K562 (cell line): ENCODE data around the gene ZNF865. TPM values are rescaled to one million over a fixed set of nuclear protein-coding genes. Genes with fewer than 3 reads are reported as not detected.
A peak's percentile ranks its signal among the peaks of the same experiment; 100 is the strongest.

Experiments used
- CBX8 ChIP-seq: fragments of 200-600 bp; sonication (generic); IDR thresholded peaks from 2 replicates; pipeline ENCODE4 v1.6.1; 2012; ENCODE audit warnings: borderline replicate concordance, mixed run types, low read depth, mild to moderate bottlenecking, moderate library complexity, mixed read lengths, low read length, control low read depth, inconsistent platforms; ENCODE audit not compliant: poor library complexity, severe bottlenecking; ENCODE audit errors: extremely low read depth
- E4F1 ChIP-seq: fragments of 250-450 bp; sonication (Bioruptor Pico); IDR thresholded peaks from 2 replicates; pipeline ENCODE4 v1.5.0; 2021; ENCODE audit warnings: mild to moderate bottlenecking, borderline replicate concordance
- HCFC1 ChIP-seq: IDR thresholded peaks from 2 replicates; pipeline ENCODE4 v1.6.1; 2012; ENCODE audit warnings: low read depth, low read length, improper control_type of control experiment
- HIVEP1 ChIP-seq: fragments of 250-450 bp; sonication (Bioruptor Pico); IDR thresholded peaks from 2 replicates; pipeline ENCODE4 v1.4.0; 2020; ENCODE audit warnings: mild to moderate bottlenecking
- HOMEZ ChIP-seq: fragments of 250-450 bp; sonication (Bioruptor Pico); IDR thresholded peaks from 2 replicates; pipeline ENCODE4 v1.4.0; 2020; ENCODE audit warnings: mild to moderate bottlenecking, moderate library complexity
- MLX ChIP-seq, 2 experiments: fragments of 450-650 bp in 1 of 2; sonication (generic) in 1 of 2; formaldehyde crosslinking; conservative IDR thresholded peaks; 2 replicates each; pipeline versions ENCODE4 v1.4.0 to v1.8.1; 2020 to 2022; ENCODE audit warnings: mild to moderate bottlenecking in 1 of 2, missing genetic modification reagents in 1 of 2
- NFATC3 ChIP-seq: fragments of 450-650 bp; IDR thresholded peaks from 2 replicates; pipeline ENCODE4 v1.6.1; 2017; ENCODE audit warnings: mild to moderate bottlenecking
- SFPQ ChIP-seq: fragments of 200-400 bp; formaldehyde crosslinking; IDR thresholded peaks from 2 replicates; pipeline ENCODE4 v1.6.1; 2017; ENCODE audit warnings: mild to moderate bottlenecking, low read depth, low read length, moderate library complexity
- ZNF24 ChIP-seq: fragments of 450-650 bp; IDR thresholded peaks from 2 replicates; pipeline ENCODE4 v1.6.1; 2016
- ZNF384 ChIP-seq: IDR thresholded peaks from 2 replicates; pipeline ENCODE4 v1.6.1; 2012; ENCODE audit warnings: low read depth, low read length, improper control_type of control experiment
- ZNF830 ChIP-seq: fragments of 250-450 bp; sonication (Bioruptor Pico); IDR thresholded peaks from 2 replicates; pipeline ENCODE4 v1.5.0; 2021; ENCODE audit warnings: mild to moderate bottlenecking
- polyA plus RNA-seq, 8 experiments: library from polyadenylated mRNA; depleted of rRNA in 4 of 8; stranded (reverse) in 5 of 8; unstranded in 3 of 8; fragments of >200 nt; fragmentation: Nextera tagmentation in 2 of 8; fragmentation: Illumina TruSeq in 1 of 8; extraction: Ambion mirVana in 2 of 8; extraction: Trizol in 1 of 8; gene quantifications; 2 replicates each; pipeline versions ENCODE4 v1.2.1 to v1.2.3, GENCODE V29; 2011 to 2014; ENCODE audit warnings: inconsistent platforms in 1 of 8, missing spikeins in 1 of 8
- total RNA-seq, 7 experiments: library from RNA; depleted of rRNA in 6 of 7; stranded (reverse); fragments of >200 nt in 6 of 7; fragmentation: Illumina TruSeq in 2 of 7; extraction: Trizol in 2 of 7; gene quantifications; 2 replicates each; pipeline versions ENCODE4 v1.2.1 to v1.2.3, GENCODE V29; 2011 to 2021; ENCODE audit warnings: low replicate concordance in 1 of 7
- TF ChIP-seq, protein P1 (sequence below): fragments of 250-450 bp; sonication (Bioruptor Pico); IDR thresholded peaks from 2 replicates; pipeline ENCODE4 v1.5.0; 2022; ENCODE audit warnings: mild to moderate bottlenecking
- TF ChIP-seq, protein P2 (sequence below): IDR thresholded peaks from 2 replicates; pipeline ENCODE4 v1.6.1; 2011; ENCODE audit warnings: borderline replicate concordance, low read depth, mild to moderate bottlenecking, moderate library complexity, low read length; ENCODE audit not compliant: insufficient read depth, poor library complexity, severe bottlenecking

ZNF865 gene
- total and polyA plus RNA-seq, 9 of the 15 experiments (the other 6 are each of a cell fraction or from before 2014, with no cell fraction given): 0.40 to 18.8 (median 1.6) TPM; not detected in 2

GRCh38 chr19:55654868-55655647 is 49.6 kb downstream of the ZNF865 start, which contains the start of gene U2AF2 (continued):
- TF ChIP-seq, protein P1, sequence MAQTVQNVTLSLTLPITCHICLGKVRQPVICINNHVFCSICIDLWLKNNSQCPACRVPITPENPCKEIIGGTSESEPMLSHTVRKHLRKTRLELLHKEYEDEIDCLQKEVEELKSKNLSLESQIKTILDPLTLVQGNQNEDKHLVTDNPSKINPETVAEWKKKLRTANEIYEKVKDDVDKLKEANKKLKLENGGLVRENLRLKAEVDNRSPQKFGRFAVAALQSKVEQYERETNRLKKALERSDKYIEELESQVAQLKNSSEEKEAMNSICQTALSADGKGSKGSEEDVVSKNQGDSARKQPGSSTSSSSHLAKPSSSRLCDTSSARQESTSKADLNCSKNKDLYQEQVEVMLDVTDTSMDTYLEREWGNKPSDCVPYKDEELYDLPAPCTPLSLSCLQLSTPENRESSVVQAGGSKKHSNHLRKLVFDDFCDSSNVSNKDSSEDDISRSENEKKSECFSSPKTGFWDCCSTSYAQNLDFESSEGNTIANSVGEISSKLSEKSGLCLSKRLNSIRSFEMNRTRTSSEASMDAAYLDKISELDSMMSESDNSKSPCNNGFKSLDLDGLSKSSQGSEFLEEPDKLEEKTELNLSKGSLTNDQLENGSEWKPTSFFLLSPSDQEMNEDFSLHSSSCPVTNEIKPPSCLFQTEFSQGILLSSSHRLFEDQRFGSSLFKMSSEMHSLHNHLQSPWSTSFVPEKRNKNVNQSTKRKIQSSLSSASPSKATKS (CRISPR knock-in tag): no peak
- TF ChIP-seq, protein P2, sequence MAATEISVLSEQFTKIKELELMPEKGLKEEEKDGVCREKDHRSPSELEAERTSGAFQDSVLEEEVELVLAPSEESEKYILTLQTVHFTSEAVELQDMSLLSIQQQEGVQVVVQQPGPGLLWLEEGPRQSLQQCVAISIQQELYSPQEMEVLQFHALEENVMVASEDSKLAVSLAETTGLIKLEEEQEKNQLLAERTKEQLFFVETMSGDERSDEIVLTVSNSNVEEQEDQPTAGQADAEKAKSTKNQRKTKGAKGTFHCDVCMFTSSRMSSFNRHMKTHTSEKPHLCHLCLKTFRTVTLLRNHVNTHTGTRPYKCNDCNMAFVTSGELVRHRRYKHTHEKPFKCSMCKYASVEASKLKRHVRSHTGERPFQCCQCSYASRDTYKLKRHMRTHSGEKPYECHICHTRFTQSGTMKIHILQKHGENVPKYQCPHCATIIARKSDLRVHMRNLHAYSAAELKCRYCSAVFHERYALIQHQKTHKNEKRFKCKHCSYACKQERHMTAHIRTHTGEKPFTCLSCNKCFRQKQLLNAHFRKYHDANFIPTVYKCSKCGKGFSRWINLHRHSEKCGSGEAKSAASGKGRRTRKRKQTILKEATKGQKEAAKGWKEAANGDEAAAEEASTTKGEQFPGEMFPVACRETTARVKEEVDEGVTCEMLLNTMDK: no peak
- TF ChIP-seq E4F1 (CRISPR knock-in tag): no peak
- TF ChIP-seq ZNF830 (CRISPR knock-in tag): no peak
- TF ChIP-seq HOMEZ: no peak; the same call in 1 of the 2 replicates
- TF ChIP-seq ZNF24: no peak
- TF ChIP-seq CBX8: no peak
- TF ChIP-seq MLX (CRISPR knock-in tag; conservative IDR thresholded peaks at IDR 0.05): no peak
- TF ChIP-seq HIVEP1: no peak
- TF ChIP-seq ZNF384: no peak
- no peak for TF ChIP-seq NFATC3
- peak; percentile 13 for TF ChIP-seq HCFC1
- no peak for TF ChIP-seq SFPQ
